NOMO-1 (cell line): Measurements from ENCODE around the gene NELFB.

Experiments
- DNase-seq, 2 experiments: peaks; one replicate each; lab custom pipeline; 2025; ENCODE audit not compliant: unreplicated experiment in 2 of 2; lab: John Stamatoyannopoulos, UW

Gene NELFB

GRCh38 chr9:137279741-137280473, 24.8 kb downstream of the NELFB start:
- no peak for DNase-seq

- DNase-seq, result no peak
These were observed 25.6 kb downstream of the NELFB start for GRCh38 chr9:137280474-137281344.

GRCh38 chr9:137281345-137282116, 26.4 kb downstream of the NELFB start:
- no peak for DNase-seq

- DNase-seq, result no peak
These were observed 31.9 kb downstream of the NELFB start for GRCh38 chr9:137286975-137287383.

GRCh38 chr9:137293094-137293481, 38.0 kb downstream of the NELFB start:
- DNase-seq, result no peak

- DNase-seq, result no peak
These were observed 38.5 kb downstream of the NELFB start for GRCh38 chr9:137293482-137294090.

GRCh38 chr9:137294091-137294680, 39.1 kb downstream of the NELFB start:
- DNase-seq, result peak; percentile 50 to 64

- no peak for DNase-seq
These were observed 39.6 kb downstream of the NELFB start for GRCh38 chr9:137294681-137295237.

GRCh38 chr9:137295238-137295811, 40.2 kb downstream of the NELFB start:
- DNase-seq, result peak; percentile 49 to 63

GRCh38 chr9:137295849-137296669, 40.9 kb downstream of the NELFB start:
- no peak for DNase-seq

GRCh38 chr9:137296670-137297664, 41.8 kb downstream of the NELFB start:
- no peak for DNase-seq

- no peak for DNase-seq
These were observed 42.8 kb downstream of the NELFB start for GRCh38 chr9:137297966-137298365.

GRCh38 chr9:137298401-137299202, 43.5 kb downstream of the NELFB start:
- no peak for DNase-seq

GRCh38 chr9:137299203-137299565, 44.1 kb downstream of the NELFB start:
- DNase-seq, result no peak

GRCh38 chr9:137299938-137300337, 44.8 kb downstream of the NELFB start:
- DNase-seq, result no peak

GRCh38 chr9:137300567-137301080, 45.5 kb downstream of the NELFB start:
- DNase-seq, result no peak
